Lower leg skin (tissue), 3 donors: ENCODE data around the gene GRWD1.

Experiments
- POLR2A ChIP-seq, 2 donors: fragments of 450-650 bp; IDR thresholded peaks; one replicate each; pipeline ENCODE4 v1.6.1; 2016 to 2017; ENCODE audit warnings: antibody characterized with exemption in 2 of 2, mild to moderate bottlenecking in 1 of 2, moderate library complexity in 1 of 2
- TF ChIP-seq, protein P1 (sequence below), 3 donors: fragments of 450-650 bp; IDR thresholded peaks; one replicate each; pipeline ENCODE4 v1.5.1; 2016; ENCODE audit warnings: antibody characterized with exemption in 3 of 3, mild to moderate bottlenecking in 3 of 3, moderate library complexity in 2 of 3

DNA sequence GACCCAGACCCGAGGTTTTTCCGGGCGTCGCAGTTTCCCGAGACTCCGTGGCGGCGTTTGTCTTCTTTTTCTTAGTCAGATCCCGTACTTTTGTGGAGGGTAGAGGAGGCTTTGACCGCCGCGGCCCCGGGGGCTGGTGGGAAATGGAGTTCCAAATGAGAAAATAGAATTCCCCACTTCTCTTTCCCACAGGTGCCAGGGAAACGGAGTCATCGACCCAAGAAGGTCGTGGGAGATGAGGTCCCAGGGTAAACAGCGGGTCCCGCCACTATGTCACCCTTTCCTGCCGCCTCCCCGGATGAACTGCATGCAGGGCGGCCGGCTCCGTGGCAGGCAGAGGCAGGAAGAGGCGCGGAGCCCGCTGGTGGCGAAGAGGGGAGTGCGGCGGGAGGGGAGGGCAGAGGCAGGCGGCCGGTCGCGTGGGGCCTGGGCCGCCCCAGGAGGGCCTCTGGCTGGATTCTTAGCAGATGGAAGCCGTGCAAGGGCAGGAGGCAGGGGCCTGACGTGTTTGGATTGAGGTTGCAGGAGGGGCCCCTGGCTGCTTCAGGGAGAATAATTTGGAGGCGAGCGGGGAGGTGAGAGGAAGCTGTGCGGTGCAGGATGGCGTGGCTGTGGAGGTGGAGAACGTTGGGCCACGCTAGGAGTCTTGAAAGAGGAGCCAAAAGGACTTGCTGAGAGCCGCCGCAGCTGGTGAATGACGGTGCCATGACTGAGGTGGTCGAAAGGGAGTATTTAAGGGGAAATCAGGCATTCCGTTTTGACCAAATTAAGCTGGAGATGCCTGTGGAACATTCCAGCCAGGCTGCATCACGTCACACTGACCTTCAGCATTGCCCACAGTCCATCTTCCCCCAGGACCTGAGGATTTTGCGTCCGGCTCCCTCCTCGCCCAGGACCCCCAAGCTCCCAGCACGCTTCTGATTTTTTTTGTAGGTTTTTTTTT lies 35.0 kb downstream of the GRWD1 start:
- TF ChIP-seq, protein P1, sequence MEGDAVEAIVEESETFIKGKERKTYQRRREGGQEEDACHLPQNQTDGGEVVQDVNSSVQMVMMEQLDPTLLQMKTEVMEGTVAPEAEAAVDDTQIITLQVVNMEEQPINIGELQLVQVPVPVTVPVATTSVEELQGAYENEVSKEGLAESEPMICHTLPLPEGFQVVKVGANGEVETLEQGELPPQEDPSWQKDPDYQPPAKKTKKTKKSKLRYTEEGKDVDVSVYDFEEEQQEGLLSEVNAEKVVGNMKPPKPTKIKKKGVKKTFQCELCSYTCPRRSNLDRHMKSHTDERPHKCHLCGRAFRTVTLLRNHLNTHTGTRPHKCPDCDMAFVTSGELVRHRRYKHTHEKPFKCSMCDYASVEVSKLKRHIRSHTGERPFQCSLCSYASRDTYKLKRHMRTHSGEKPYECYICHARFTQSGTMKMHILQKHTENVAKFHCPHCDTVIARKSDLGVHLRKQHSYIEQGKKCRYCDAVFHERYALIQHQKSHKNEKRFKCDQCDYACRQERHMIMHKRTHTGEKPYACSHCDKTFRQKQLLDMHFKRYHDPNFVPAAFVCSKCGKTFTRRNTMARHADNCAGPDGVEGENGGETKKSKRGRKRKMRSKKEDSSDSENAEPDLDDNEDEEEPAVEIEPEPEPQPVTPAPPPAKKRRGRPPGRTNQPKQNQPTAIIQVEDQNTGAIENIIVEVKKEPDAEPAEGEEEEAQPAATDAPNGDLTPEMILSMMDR (IDR thresholded peaks at IDR 0.05): no peak
- no peak for TF ChIP-seq POLR2A (IDR thresholded peaks at IDR 0.05)
